ENCODE data around the gene DIP2A. TPM values are rescaled to one million over a fixed set of nuclear protein-coding genes. Genes with fewer than 3 reads are reported as not detected.

The DIP2A gene
- total RNA-seq, 4 donors from 2014 or later: 25.9 to 57.4 (median 33.3) TPM

DNA sequence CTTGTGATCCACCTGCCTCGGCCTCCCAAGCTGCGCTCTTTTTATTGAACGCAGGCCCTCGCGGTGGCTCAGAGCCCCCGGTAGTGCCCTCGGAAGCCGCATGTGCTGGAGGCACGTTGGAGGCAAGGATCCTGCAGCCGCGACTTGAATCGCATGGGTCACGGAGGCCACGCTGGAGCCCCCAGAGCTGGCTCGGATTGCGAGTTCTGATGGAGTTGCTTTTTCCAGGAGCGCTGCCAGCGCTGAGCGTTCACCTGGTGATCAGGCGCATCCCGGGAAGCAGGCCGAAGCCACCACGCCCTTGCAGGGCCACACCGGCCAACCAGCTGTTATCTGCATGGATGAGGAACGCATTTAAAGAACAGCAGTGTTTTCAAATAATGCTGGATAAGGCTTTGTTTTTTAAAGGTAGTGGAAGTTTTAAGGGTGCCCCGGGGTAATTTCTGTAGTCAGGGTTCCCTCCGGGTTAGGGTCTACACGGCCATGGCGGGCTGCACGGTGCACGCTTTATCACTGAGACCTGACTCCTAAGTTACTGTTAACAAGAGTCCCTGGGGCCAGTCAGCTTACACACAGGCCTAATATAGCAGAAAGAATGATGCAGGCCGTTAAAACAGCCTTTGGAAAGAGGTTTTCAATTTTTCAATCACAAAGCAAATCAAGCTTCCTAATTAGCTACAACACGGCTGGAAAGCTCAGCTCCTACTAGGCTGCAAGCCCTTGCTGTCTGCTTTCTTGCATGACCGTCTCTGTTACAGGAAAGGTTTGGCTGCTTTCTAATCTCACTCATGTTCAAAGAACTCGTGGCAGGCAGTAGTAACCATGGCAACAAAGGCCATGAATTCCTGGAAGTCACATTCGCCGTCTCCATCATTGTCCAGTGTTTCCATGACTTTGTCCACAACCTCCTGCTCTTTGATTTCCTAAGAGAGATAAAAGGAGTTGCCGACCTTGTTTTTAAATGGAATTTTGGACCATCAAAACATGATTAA lies 140.2 kb downstream of the DIP2A start:
- peak; percentile 53 for ATAC-seq (ENCODE audit: low FRiP score)
- no peak for DNase-seq (ENCODE audit: low spot score)
- TF ChIP-seq, protein P1, sequence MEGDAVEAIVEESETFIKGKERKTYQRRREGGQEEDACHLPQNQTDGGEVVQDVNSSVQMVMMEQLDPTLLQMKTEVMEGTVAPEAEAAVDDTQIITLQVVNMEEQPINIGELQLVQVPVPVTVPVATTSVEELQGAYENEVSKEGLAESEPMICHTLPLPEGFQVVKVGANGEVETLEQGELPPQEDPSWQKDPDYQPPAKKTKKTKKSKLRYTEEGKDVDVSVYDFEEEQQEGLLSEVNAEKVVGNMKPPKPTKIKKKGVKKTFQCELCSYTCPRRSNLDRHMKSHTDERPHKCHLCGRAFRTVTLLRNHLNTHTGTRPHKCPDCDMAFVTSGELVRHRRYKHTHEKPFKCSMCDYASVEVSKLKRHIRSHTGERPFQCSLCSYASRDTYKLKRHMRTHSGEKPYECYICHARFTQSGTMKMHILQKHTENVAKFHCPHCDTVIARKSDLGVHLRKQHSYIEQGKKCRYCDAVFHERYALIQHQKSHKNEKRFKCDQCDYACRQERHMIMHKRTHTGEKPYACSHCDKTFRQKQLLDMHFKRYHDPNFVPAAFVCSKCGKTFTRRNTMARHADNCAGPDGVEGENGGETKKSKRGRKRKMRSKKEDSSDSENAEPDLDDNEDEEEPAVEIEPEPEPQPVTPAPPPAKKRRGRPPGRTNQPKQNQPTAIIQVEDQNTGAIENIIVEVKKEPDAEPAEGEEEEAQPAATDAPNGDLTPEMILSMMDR (IDR thresholded peaks at IDR 0.05): no peak

DNA sequence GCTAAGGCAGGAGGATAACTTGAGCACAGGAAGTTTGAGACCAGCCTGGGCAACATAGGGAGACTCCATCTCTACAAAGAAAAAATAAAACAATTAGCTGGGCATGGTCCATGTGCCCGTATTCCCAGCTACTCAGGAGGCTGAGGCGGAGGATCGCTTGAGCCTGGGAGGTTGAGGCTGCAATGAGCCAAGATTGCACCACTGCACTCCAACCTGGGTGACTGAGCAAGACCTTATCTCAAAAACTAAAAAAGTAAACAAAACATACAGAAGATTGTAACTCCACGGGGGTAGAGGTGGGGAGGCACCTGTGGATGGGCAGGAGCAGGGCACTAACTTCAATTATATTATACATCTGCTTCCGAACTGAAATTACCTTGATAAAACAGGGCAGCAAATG lies 141.6 kb downstream of the DIP2A start:
- no peak for DNase-seq (ENCODE audit: low spot score)
- TF ChIP-seq, protein P1 (IDR thresholded peaks at IDR 0.05): no peak
- ATAC-seq (ENCODE audit: low FRiP score): no peak

DNA sequence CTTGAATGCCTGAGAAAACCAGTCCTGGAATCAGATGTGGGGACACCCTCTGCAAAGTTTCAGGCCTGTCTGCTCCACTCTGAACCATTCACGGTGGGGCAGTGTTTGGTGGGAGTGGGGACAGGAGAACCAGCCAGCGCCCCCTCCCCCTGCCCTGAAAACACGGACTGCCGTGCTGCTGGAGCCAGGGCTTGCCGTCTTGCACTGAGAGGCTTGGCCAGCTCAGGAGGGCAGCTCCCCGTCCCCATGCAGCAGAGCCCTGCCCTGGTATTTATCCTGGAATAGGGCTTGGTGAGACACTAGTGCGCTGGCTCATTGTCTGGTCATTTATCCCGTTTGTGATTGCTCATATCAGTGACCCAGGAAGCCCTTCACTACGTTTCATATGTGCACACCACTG lies 142.3 kb downstream of the DIP2A start:
- DNase-seq (ENCODE audit: low spot score) (no peak), ATAC-seq (ENCODE audit: low FRiP score) (no peak)
- TF ChIP-seq, protein P1 (IDR thresholded peaks at IDR 0.05): no peak

DNA sequence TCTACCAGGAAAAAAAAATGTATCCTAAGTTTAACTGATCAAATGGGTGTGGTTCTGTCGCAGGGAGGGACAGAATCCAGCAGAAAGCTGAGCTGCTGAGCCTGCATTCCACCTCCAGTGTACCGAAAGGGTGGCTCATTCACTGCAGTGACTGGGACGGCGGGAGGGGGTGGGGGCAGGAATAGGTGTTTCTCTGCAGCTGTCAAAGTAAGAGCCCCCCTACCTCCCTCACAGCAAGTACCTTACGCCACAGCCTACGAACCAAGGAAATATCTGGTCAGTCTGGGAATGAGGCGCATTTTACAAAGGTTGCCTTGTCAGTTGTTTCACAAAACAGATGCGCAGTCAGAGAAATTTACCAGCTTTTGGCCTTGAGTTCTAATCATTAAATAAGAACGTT lies 144.5 kb downstream of the DIP2A start:
- TF ChIP-seq, protein P1 (IDR thresholded peaks at IDR 0.05): no peak
- no peak for DNase-seq (ENCODE audit: low spot score)
- ATAC-seq (ENCODE audit: low FRiP score): no peak

DNA sequence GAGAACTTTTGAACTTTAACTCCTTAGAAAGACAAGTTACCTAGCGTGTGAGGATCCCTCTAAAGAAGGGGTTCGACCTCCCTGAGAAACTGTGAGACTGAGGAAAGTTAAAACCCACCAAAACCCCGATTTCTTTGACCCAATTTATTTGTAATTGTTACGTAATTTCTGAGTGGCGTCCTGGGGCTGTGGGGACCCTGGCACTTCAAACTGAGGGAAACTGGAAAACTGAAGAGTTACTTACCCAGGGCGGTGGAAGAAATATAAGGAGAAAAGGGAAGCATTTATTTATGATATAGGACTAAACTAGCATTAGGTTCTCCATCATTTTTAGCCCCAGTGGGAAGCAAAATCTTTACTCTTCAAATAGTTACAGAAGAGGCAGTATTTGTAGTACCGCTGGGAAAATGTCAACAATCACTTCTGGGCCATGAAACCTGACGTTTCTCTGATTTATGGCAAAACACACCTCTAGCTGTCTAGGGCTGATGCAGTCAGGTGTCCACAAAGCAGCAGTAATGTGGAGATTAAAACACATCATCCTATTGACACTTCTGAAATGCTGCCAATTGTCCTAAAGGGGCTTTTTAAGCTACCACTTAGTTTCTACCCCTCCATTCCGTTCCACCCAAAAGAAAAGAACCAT lies 145.8 kb downstream of the DIP2A start:
- TF ChIP-seq, protein P1 (IDR thresholded peaks at IDR 0.05): no peak
- no peak for ATAC-seq (ENCODE audit: low FRiP score)

DNA sequence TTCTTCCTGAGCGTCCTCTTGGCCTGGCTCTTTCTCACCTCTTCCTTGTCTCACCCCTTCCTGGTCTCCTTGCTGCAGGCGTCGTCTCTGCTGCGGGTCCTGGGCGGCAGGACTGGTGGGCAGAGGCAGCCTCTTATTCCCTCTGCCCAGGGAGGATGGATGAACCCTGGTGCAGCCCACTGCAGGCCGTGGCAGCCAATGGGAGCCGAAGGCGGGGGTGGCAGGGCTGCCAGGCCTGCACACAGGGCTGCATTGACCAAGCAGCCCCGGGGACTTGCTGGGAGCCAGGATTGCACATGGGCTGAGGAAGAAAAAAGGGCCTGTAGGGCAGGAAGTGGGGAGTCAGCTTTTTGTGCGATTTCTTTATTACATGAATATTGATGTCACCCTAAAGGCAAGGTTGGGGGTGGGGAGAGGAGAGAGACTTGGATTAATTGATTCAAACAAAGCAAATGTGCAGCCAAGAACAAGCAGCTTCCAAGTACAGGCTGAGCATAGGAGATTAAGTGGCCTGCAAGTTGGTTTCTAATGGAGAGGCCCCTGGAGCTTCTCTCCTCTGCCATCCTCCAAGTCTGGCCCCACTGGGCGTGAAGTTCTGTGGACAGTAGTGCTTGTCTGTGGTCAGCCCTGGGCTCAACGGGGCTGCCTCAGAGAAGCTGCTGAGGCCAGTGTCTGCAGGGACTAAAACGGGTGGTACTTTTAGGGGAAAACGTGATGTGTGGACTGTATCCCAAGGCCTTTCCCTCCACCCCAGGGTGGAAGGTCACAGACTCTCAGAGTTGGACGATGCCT lies 146.5 kb downstream of the DIP2A start, which contains the start of gene S100B:
Gene S100B (minus strand): TSS at position 108 of the 792 bp plus-strand sequence. CDS start 2,667 bp downstream, outside the sequence.
- DNase-seq (ENCODE audit: low spot score) (no peak), ATAC-seq (ENCODE audit: low FRiP score) (peak; percentile 34)
- TF ChIP-seq, protein P1 (IDR thresholded peaks at IDR 0.05): no peak

More for the DNA sequence above, 145.8 kb downstream of the DIP2A start:
- DNase-seq (ENCODE audit: low spot score): no peak
